ENCODE results near the gene RELCH. TPM values are rescaled to one million over a fixed set of nuclear protein-coding genes. Genes with fewer than 3 reads are reported as not detected.

RELCH gene
- polyA plus RNA-seq, 2 of the 4 experiments (the other 2 are of a cell fraction) = 13.5 to 17.5 TPM

GRCh38 chr18:62277045-62277444 lies 90.0 kb downstream of the RELCH start:
- ATAC-seq = no peak
- CTCF ChIA-PET = no interaction called here
- H3K4me1 ChIP-seq = peaks cover 9% of the 10 kb centered on the region
- H3K9me3 ChIP-seq = no peaks in the 10 kb centered on the region
- 70% methylated on average over 1 of the region's 1 CpG for WGBS (ENCODE audit: missing lambda C conversion rate)
- no peak overlapping the region for H3K4me2 ChIP-seq
- POLR2A ChIA-PET = no interaction called here
- no peak for TF ChIP-seq GATA3 (IDR thresholded peaks at IDR 0.05; ENCODE audit: borderline replicate concordance)
- no peak for TF ChIP-seq CTCF (IDR thresholded peaks at IDR 0.05)
- TF ChIP-seq MYC (IDR thresholded peaks at IDR 0.05; ENCODE audit: borderline replicate concordance, low read length) = no peak
- TF ChIP-seq E2F6 (IDR thresholded peaks at IDR 0.05; ENCODE audit: borderline replicate concordance, low read depth) = no peak
- DNase-seq (ENCODE audit: low read depth in 1 of 2, low spot score in 1 of 2) = no peak
- no peak overlapping the region for H3K27ac ChIP-seq
- no peak overlapping the region for H3K4me3 ChIP-seq
- FAIRE-seq = no peak

- H3K4me1 ChIP-seq = peaks cover 10% of the 10 kb centered on the region
- CTCF ChIA-PET = interaction anchor here (1.1 to 1.5 kb wide), 2 partner anchors 20 to 30 kb away, joined by 3 to 4 read pairs; no protein-coding TSS in a partner anchor
- DNase-seq (ENCODE audit: low read depth in 1 of 2, low spot score in 1 of 2) (no peak), FAIRE-seq (no peak), ATAC-seq (no peak)
- H3K4me3 ChIP-seq = no peak overlapping the region
- H3K27ac ChIP-seq = no peak overlapping the region
- WGBS (ENCODE audit: missing lambda C conversion rate) = 78% methylated on average over 5 of the region's 5 CpGs
- no peak overlapping the region for H3K4me2 ChIP-seq
- POLR2A ChIA-PET = no interaction called here
- no peak for TF ChIP-seq BHLHE40 (IDR thresholded peaks at IDR 0.05; ENCODE audit: low read depth, low read length)
- no peak for TF ChIP-seq CBX8 (IDR thresholded peaks at IDR 0.05)
- no peak for TF ChIP-seq RCOR1 (IDR thresholded peaks at IDR 0.05; ENCODE audit: low read depth, low read length)
- no peak for TF ChIP-seq RARB (CRISPR knock-in tag; IDR thresholded peaks at IDR 0.05)
- no peak for TF ChIP-seq CBX2 (IDR thresholded peaks at IDR 0.05; ENCODE audit: borderline replicate concordance, low read depth)
- TF ChIP-seq POLR2A (IDR thresholded peaks at IDR 0.05; ENCODE audit: low read length) = no peak
- TF ChIP-seq POLR2AphosphoS2 (conservative IDR thresholded peaks at IDR 0.05; ENCODE audit: low read length) = no peak
- TF ChIP-seq CHD4 (IDR thresholded peaks at IDR 0.05; ENCODE audit: borderline replicate concordance) = no peak
- no peak for TF ChIP-seq ZFP36 (IDR thresholded peaks at IDR 0.05; ENCODE audit: borderline replicate concordance, partially characterized antibody)
- TF ChIP-seq NR3C1 (IDR thresholded peaks at IDR 0.05) = no peak
- TF ChIP-seq EHMT2 (IDR thresholded peaks at IDR 0.05; ENCODE audit: low read depth) = no peak
- no peak for TF ChIP-seq ZNF302 (CRISPR knock-in tag; IDR thresholded peaks at IDR 0.05)
- TF ChIP-seq SREBF2 (IDR thresholded peaks at IDR 0.05) = no peak
- no peak for TF ChIP-seq KDM5A (IDR thresholded peaks at IDR 0.05)
- TF ChIP-seq HOXA7 (CRISPR knock-in tag; IDR thresholded peaks at IDR 0.05) = no peak
- no peaks in the 10 kb centered on the region for H3K9me3 ChIP-seq
Measured at GRCh38 chr18:62279561-62279960, 92.5 kb downstream of the RELCH start.

- DNase-seq (ENCODE audit: low read depth in 1 of 2, low spot score in 1 of 2) = no peak
- FAIRE-seq = no peak
- ATAC-seq = no peak
- Histone ChIP-seq H3K4me2 (no peak overlapping the region), H3K4me1 (peaks cover 10% of the 10 kb centered on the region), H3K9me3 (no peaks in the 10 kb centered on the region), H3K4me3 (no peak overlapping the region), H3K27ac (no peak overlapping the region)
- no peak for TF ChIP-seq CEBPB (IDR thresholded peaks at IDR 0.05)
- no peak for TF ChIP-seq CTCF (IDR thresholded peaks at IDR 0.05)
- no peak for TF ChIP-seq EHF (CRISPR knock-in tag; IDR thresholded peaks at IDR 0.05)
- TF ChIP-seq TP53 (CRISPR knock-in tag; IDR thresholded peaks at IDR 0.05) = no peak
- TF ChIP-seq FOXS1 (CRISPR knock-in tag; IDR thresholded peaks at IDR 0.05) = no peak
- 97% methylated on average over 6 of the region's 6 CpGs for WGBS (ENCODE audit: missing lambda C conversion rate)
- ChIA-PET POLR2A (no interaction called here), CTCF (interaction anchor here (1.1 to 1.5 kb wide), 2 partner anchors 21 to 30 kb away, joined by 3 to 4 read pairs; no protein-coding TSS in a partner anchor)
Measured at GRCh38 chr18:62280058-62280457, 93.0 kb downstream of the RELCH start.

All from A549 (cell line).